ENCODE results near the gene CCT5.
"Not testable (repeated sequence)": the region's sequence is repeated elsewhere in the genome, so short reads cannot be mapped to it uniquely, and the experiment has no call there.

CCT5 gene

DNA sequence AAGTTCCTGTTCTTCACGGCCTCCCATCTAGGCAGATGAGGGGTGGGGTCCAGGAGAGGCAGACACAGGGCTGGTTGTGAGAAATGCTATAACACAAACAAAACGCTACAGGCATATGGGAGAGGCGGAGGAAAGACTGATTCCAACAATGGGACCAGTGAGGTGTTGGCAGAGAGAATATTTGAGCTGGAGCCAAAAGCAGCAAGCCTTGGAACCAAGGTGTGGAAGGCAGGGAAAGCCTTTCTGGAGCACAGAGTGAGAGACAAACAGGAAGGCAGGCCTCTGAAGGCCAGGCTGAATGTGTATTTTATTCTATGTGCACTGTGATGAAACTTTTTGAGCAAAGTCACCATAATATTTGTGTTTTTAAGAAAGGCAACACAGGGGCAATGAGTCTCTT, 3.3 kb upstream of the CCT5 start:
- no peak for DNase-seq (ENCODE audit: low read depth, low spot score)

GRCh38 chr5:10247217-10247616, 2.9 kb upstream of the CCT5 start:
- DNase-seq (ENCODE audit: low read depth, low spot score), result not testable (repeated sequence)

DNA sequence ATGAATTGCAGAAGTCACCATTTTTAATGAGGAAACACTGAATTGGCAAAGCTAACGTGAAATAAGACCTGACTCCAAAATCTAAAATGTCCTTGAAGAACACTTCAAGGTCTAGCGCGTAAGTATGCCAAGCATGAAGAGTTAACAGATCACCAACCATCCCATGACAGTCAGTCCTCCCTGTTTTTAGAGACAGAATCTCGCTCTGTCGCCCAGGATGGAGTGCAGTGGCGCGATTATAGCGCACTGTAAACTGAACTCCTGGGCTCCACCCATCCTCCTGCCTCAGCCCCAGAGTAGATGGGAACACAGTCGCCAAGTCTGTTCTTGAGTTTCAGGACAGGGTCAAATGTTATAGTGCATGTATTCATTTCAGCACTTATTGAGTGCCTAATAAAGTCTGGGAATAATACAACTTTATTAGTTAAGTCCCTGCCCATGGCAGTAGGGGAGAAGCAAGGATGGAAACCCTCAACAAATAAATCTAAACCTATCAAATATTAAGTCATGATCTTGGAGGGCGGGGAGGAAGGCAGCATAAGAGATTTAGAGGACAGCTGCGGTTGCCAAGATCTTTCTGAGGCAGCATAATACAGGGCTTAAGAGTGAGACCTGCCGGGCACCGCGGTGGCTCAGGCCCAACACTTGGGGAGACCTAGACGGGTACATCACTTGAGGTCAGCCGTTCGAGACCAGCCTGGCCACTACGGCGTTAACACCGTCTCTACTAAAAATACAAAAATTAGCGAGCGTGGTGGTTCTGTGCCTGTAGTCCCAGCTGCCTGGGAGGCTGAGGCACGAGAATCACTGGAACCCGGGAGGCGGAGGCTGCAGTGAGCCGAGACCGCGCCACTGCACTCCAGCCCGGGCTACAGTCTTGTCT, 1.5 kb upstream of the CCT5 start:
- no peak for DNase-seq (ENCODE audit: low read depth, low spot score)

- no peak for DNase-seq (ENCODE audit: low read depth, low spot score)
Measured at GRCh38 chr5:10250806-10251276, 761 bp downstream of the CCT5 start.

DNA sequence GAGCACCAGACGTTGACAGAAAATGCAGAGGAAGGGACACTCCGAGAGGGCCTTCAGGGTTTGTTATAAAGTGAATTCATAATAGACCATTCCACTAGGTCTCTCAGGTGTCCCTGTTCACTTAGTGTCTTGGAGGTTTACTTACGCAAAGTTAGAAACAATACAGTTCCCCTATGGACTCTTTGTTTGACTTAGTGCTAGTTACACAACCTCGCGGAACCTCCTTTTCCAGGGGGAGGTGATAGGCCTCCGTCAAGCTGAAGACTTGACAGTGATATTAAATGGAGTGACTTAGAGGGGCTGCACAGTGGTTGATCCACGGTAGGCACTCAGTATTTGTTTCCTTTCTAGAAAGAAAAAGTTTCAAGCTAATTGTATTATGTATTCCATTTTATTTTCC, 1.3 kb downstream of the CCT5 start:
- no peak for DNase-seq (ENCODE audit: low read depth, low spot score)

DNA sequence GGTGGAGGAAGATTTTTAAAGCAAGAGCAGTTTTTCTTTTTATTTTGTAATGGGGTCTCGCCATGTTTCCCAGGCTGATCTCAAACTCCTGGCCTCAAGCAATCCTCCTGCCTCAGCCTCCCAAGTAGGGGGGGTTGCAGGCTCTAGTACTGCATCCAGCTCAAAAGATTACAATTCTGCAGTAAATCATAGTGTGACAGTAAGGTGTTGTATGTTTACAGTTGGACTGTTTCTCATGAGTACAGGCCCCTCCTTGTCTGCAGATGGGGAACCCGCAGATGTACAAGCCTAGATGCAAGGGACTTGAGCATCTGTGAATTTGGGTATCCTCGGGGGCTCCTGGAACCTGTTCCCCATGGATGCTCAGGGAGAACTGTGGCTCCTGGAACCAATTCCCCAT, 3.3 kb downstream of the CCT5 start:
- DNase-seq (ENCODE audit: low read depth, low spot score), result no peak

GRCh38 chr5:10254686-10255085, 4.6 kb downstream of the CCT5 start:
- no peak for DNase-seq (ENCODE audit: low read depth, low spot score)

- no peak for DNase-seq (ENCODE audit: low read depth, low spot score)
Measured at GRCh38 chr5:10257870-10258269, 7.8 kb downstream of the CCT5 start.

GRCh38 chr5:10259899-10260298, 9.8 kb downstream of the CCT5 start:
- DNase-seq (ENCODE audit: low read depth, low spot score), result no peak

GRCh38 chr5:10261065-10261464, 11.0 kb downstream of the CCT5 start:
- DNase-seq (ENCODE audit: low read depth, low spot score), result no peak

DNA sequence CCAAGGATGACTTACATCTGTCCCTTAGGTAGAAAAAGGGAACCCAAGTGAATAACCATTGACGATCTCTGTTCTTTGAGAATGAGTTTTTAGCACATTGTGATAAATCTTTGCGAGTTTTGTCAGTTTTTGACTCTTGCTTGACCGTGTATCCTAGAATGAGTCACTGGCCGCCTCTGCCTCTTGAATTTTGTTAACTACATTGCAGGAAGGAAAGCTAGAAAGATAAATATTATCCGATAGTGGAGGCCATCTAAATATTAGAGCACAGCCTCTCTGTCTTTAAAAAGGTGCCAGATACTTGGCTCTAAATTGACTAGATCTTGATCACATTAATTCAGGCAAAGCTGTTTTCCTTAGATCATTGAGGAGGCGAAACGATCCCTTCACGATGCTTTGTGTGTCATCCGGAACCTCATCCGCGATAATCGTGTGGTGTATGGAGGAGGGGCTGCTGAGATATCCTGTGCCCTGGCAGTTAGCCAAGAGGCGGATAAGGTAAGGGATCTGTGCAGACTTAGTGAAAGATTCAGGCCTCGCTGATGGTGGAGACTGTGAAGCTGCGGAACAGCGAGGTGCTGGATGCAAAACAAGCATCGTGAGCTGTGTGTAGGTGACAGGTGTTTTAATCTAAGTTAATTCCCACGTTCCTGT, 12.2 kb downstream of the CCT5 start:
- no peak for DNase-seq (ENCODE audit: low read depth, low spot score)

DNA sequence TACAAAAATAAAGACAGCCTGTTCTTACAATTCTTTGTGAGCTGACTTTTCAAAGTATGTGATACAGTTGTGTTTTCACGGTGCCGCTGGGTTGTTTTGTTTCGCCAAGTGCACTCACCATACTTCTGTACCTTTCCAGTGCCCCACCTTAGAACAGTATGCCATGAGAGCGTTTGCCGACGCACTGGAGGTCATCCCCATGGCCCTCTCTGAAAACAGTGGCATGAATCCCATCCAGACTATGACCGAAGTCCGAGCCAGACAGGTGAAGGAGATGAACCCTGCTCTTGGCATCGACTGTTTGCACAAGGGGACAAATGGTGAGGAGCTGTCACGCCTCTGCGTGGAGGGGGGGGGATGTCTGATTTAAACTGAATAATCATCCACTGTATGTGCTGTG, 12.9 kb downstream of the CCT5 start:
- DNase-seq (ENCODE audit: low read depth, low spot score), result no peak

- no peak for DNase-seq (ENCODE audit: low read depth, low spot score)
Measured at GRCh38 chr5:10264604-10265003, 14.5 kb downstream of the CCT5 start.

GRCh38 chr5:10265245-10266109, 15.4 kb downstream of the CCT5 start:
- no peak for DNase-seq (ENCODE audit: low read depth, low spot score)

DNA sequence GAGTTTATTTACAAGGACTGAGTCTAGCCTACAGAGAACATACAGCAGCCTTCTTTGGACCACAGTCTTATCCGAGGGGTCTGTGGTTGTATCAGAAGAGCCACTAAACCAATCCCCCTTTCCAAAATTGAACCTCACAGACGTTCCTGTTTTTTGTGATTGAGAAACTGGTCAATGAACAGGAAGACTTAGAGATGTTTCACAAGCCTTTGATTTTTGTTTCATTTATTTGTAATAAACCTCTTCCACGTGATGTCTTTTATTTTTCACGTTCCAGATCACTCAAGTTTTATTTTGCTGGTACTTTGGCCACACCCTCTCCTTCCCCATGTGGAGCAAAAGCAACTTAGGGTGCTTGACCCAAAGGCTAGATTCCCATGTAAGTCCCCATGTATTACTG, 16.1 kb downstream of the CCT5 start:
- DNase-seq (ENCODE audit: low read depth, low spot score), result no peak

GRCh38 chr5:10266839-10267238, 16.8 kb downstream of the CCT5 start:
- DNase-seq (ENCODE audit: low read depth, low spot score), result no peak

DNA sequence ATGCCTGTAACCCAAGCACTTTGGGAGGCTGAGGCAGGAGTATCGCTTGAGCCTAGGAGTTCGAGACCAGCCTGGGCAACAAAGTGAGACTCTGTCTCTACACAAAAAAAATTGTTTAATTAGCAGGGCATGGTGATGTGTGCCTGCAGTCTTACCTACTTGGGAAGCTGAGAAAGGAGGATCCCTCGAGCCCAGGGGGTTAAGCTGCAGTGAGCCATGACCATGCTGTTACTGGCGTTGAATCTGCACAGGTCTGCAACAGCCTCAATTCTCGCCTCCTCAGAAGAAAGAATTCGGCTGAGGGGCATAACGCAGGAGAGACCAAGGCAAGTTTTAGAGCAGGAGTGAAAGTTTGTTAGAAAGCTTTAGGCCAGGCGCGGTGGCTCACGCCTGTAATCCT, 18.0 kb downstream of the CCT5 start:
- DNase-seq (ENCODE audit: low read depth, low spot score), result no peak

- no peak for DNase-seq (ENCODE audit: low read depth, low spot score)
Measured at GRCh38 chr5:10272053-10272874, 22.2 kb downstream of the CCT5 start.

GRCh38 chr5:10272875-10273209, 22.8 kb downstream of the CCT5 start:
- DNase-seq (ENCODE audit: low read depth, low spot score), result not testable (repeated sequence)

DNA sequence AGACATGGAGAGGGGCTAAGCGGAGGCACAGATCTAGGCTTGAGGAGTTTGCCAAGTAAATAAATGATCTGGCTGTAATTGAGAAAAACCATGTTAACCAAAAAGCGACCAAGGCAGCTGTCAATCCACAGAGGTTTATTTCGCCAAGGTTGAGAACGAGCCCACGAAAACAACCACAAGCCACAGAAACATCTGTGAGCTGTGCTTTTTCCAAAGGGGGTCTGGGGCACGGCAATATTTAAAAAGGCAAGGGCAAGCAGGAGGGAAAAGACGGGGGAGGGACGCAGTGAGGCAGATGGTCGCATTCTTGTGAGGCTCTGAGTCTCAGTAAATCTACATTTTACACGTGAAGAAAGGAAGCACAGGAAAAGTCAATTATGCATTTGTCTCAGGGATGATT, 25.4 kb downstream of the CCT5 start:
- DNase-seq (ENCODE audit: low read depth, low spot score), result no peak

- DNase-seq (ENCODE audit: low read depth, low spot score), result no peak
Measured at GRCh38 chr5:10275991-10276390, 25.9 kb downstream of the CCT5 start.
